ENCODE measurements around the gene TRABD2B.

DNA sequence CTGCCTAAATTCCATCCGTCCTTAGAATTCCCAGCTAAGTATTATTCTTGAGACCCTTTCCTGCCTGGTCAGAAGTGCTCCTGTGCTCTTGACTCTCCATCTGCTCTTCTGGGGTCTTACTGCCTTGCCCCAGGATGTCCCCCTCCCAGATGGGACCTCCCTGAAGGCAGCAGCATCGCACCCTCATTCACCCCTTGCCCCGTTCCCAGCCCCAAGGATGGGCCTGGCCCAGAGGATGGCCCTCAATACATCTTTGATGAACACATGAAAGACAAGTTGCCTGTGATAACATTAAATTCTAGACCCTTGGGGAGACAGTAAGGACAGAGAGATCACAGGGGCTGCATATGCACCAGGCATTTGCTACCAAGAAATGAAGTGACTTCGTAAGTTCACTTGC, 167.2 kb downstream of the TRABD2B start:
- TF ChIP-seq, protein P1, sequence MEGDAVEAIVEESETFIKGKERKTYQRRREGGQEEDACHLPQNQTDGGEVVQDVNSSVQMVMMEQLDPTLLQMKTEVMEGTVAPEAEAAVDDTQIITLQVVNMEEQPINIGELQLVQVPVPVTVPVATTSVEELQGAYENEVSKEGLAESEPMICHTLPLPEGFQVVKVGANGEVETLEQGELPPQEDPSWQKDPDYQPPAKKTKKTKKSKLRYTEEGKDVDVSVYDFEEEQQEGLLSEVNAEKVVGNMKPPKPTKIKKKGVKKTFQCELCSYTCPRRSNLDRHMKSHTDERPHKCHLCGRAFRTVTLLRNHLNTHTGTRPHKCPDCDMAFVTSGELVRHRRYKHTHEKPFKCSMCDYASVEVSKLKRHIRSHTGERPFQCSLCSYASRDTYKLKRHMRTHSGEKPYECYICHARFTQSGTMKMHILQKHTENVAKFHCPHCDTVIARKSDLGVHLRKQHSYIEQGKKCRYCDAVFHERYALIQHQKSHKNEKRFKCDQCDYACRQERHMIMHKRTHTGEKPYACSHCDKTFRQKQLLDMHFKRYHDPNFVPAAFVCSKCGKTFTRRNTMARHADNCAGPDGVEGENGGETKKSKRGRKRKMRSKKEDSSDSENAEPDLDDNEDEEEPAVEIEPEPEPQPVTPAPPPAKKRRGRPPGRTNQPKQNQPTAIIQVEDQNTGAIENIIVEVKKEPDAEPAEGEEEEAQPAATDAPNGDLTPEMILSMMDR (IDR thresholded peaks at IDR 0.05), result no peak
- no peak for TF ChIP-seq POLR2A (IDR thresholded peaks at IDR 0.05)

All from lower leg skin (tissue), 3 donors.